Endodermal cell (in vitro differentiated cells): Measurements from ENCODE around the gene TBCB. TPM values are rescaled to one million over a fixed set of nuclear protein-coding genes. Genes with fewer than 3 reads are reported as not detected.
A peak's percentile ranks its signal among the peaks of the same experiment; 100 is the strongest.

Experiments
- DNase-seq: peaks from one replicate; pipeline ENCODE4 v3.0.0-alpha.2; 2017
- H3K27ac ChIP-seq: 2 replicates; pipeline ENCODE4 v1.5.1; 2013; ENCODE audit warnings: mild to moderate bottlenecking, low read depth, low read length, moderate library complexity
- H3K27me3 ChIP-seq: 2 replicates; pipeline ENCODE4 v1.6.1; 2013; ENCODE audit warnings: mild to moderate bottlenecking, low read length, moderate library complexity; ENCODE audit not compliant: insufficient read depth, control insufficient read depth, poor library complexity, severe bottlenecking
- H3K36me3 ChIP-seq: 2 replicates; pipeline ENCODE4 v1.7.0; 2013; ENCODE audit warnings: mild to moderate bottlenecking, low read length, moderate library complexity; ENCODE audit not compliant: control insufficient read depth, insufficient read depth
- H3K4me1 ChIP-seq: one replicate; pipeline ENCODE4 v1.7.0; 2013; ENCODE audit warnings: low read length; ENCODE audit not compliant: control insufficient read depth, insufficient read depth
- H3K4me3 ChIP-seq: 2 replicates; pipeline ENCODE4 v1.5.1; 2013; ENCODE audit warnings: mild to moderate bottlenecking, low read length, moderate library complexity
- H3K9ac ChIP-seq: 2 replicates; pipeline ENCODE4 v1.6.1; 2013; ENCODE audit warnings: mild to moderate bottlenecking, low read length, moderate library complexity; ENCODE audit not compliant: poor library complexity, severe bottlenecking; ENCODE audit errors: extremely low read depth
- H3K9me3 ChIP-seq: 2 replicates; pipeline ENCODE4 v1.6.1; 2013; ENCODE audit warnings: mild to moderate bottlenecking, low read length, moderate library complexity; ENCODE audit not compliant: control insufficient read depth
- H3K27ac Mint-ChIP-seq: 2 replicates; pipeline ENCODE4 v1.8.0; 2020; ENCODE audit warnings: mixed read lengths
- H3K27me3 Mint-ChIP-seq: 2 replicates; pipeline ENCODE4 v1.8.0; 2021; ENCODE audit warnings: mild to moderate bottlenecking, mixed read lengths; ENCODE audit not compliant: insufficient read depth
- H3K36me3 Mint-ChIP-seq: 2 replicates; pipeline ENCODE4 v1.8.0; 2020; ENCODE audit warnings: low read depth, mixed read lengths
- H3K4me1 Mint-ChIP-seq: 2 replicates; pipeline ENCODE4 v1.8.0; 2020; ENCODE audit warnings: mixed read lengths
- H3K4me3 Mint-ChIP-seq: 2 replicates; pipeline ENCODE4 v1.8.0; 2020; ENCODE audit warnings: mild to moderate bottlenecking, moderate library complexity, mixed read lengths
- H3K9me3 Mint-ChIP-seq: 2 replicates; pipeline ENCODE4 v1.8.0; 2020; ENCODE audit warnings: mild to moderate bottlenecking, mixed read lengths
- CTCF ChIP-seq: fragments of 200-600 bp; sonication (generic); conservative IDR thresholded peaks from 2 replicates; pipeline ENCODE4 v1.5.0; 2021; ENCODE audit warnings: antibody characterized with exemption, mild to moderate bottlenecking
- WGBS, 2 experiments: methylation state at CpG; one replicate each; pipeline versions ENCODE4 v1.1.5 to v1.1.7; 2013; ENCODE audit warnings: missing lambda C conversion rate in 2 of 2, mixed read lengths in 1 of 2; ENCODE audit not compliant: insufficient coverage in 1 of 2, insufficient read length in 1 of 2; 5-methylcytosine and 5-hydroxymethylcytosine counted together
- total RNA-seq, 2 donors: library from RNA; stranded (reverse); fragmentation: NEBNext Ultra II Directional in 1 of 2; extraction: Animal tissue kit (Norgen Biotek cat#: 25700) in 1 of 2; gene quantifications; 2 replicates in 1 of 2; 3 replicates in 1 of 2; pipeline ENCODE4 v1.2.1, GENCODE V29; 2021

Gene TBCB
- total RNA-seq, 2 donors from 2014 or later = 189 to 194 TPM

- H3K9ac ChIP-seq = no peak overlapping the region
- no peaks in the 10 kb centered on the region for H3K27me3 Mint-ChIP-seq
- no peak overlapping the region for H3K27ac ChIP-seq
- H3K4me3 Mint-ChIP-seq = no peak overlapping the region
- no peak overlapping the region for H3K4me3 ChIP-seq
- peaks cover 52% of the 10 kb centered on the region for H3K36me3 ChIP-seq
- no peaks in the 10 kb centered on the region for H3K9me3 ChIP-seq
- peaks cover 71% of the 10 kb centered on the region for H3K36me3 Mint-ChIP-seq
- H3K27ac Mint-ChIP-seq = no peak overlapping the region
- peaks cover 37% of the 10 kb centered on the region for H3K4me1 Mint-ChIP-seq
- WGBS, 2 experiments = 93 to 97% methylated on average over 3 to 10 of the region's 10 CpGs
- DNase-seq = no peak
- H3K9me3 Mint-ChIP-seq = no peaks in the 10 kb centered on the region
- no peak for TF ChIP-seq CTCF
- H3K4me1 ChIP-seq = no peaks in the 10 kb centered on the region
- no peaks in the 10 kb centered on the region for H3K27me3 ChIP-seq
Observed at GRCh38 chr19:36153126-36153525, 37.9 kb downstream of the TBCB start.

GRCh38 chr19:36160821-36161596 is 45.7 kb downstream of the TBCB start:
- H3K4me1 Mint-ChIP-seq = peaks cover 45% of the 10 kb centered on the region
- Histone ChIP-seq H3K36me3 (peaks cover 16% of the 10 kb centered on the region), H3K4me1 (peaks cover 3% of the 10 kb centered on the region), H3K27ac (peak overlapping the region; percentile 60), H3K9ac (peak overlapping the region; percentile 31), H3K4me3 (peak overlapping the region; percentile 69), H3K27me3 (no peaks in the 10 kb centered on the region), H3K9me3 (no peaks in the 10 kb centered on the region)
- H3K4me3 Mint-ChIP-seq = peak overlapping the region; percentile 80
- peak; percentile 78 for DNase-seq
- H3K27me3 Mint-ChIP-seq = no peaks in the 10 kb centered on the region
- TF ChIP-seq CTCF = no peak
- H3K9me3 Mint-ChIP-seq = no peaks in the 10 kb centered on the region
- H3K27ac Mint-ChIP-seq = peak overlapping the region; percentile 99
- H3K36me3 Mint-ChIP-seq = peaks cover 46% of the 10 kb centered on the region
- 48 to 52% methylated on average over 5 to 7 of the region's 7 CpGs for WGBS, 2 experiments

- DNase-seq = no peak
- 95 to 97% methylated on average over 10 to 12 of the region's 12 CpGs for WGBS, 2 experiments
- peaks cover 17% of the 10 kb centered on the region for H3K4me1 Mint-ChIP-seq
- no peaks in the 10 kb centered on the region for H3K27me3 ChIP-seq
- H3K4me1 ChIP-seq = peaks cover 3% of the 10 kb centered on the region
- H3K36me3 ChIP-seq = peaks cover 25% of the 10 kb centered on the region
- H3K4me3 Mint-ChIP-seq = no peak overlapping the region
- TF ChIP-seq CTCF = no peak
- no peak overlapping the region for H3K9ac ChIP-seq
- no peak overlapping the region for H3K4me3 ChIP-seq
- H3K9me3 Mint-ChIP-seq = no peaks in the 10 kb centered on the region
- no peaks in the 10 kb centered on the region for H3K27me3 Mint-ChIP-seq
- no peak overlapping the region for H3K27ac ChIP-seq
- peaks cover 28% of the 10 kb centered on the region for H3K36me3 Mint-ChIP-seq
- no peaks in the 10 kb centered on the region for H3K9me3 ChIP-seq
- no peak overlapping the region for H3K27ac Mint-ChIP-seq
Observed at GRCh38 chr19:36163813-36164212, 48.5 kb downstream of the TBCB start.
